Endothelial cell of umbilical vein (primary cell): Measurements from ENCODE around the gene RPGR. TPM values are rescaled to one million over a fixed set of nuclear protein-coding genes. Genes with fewer than 3 reads are reported as not detected.

Experiments
- polyA plus RNA-seq, 4 experiments: library from polyadenylated mRNA; depleted of rRNA in 3 of 4; stranded (reverse) in 3 of 4; unstranded in 1 of 4; fragments of >200 nt; gene quantifications; 2 replicates each; pipeline versions ENCODE4 v1.2.1 to v1.2.3, GENCODE V29; 2011 to 2012; ENCODE audit warnings: missing spikeins in 1 of 4
- small RNA-seq: library from RNA; depleted of rRNA; stranded (forward); fragments of <200 nt; gene quantifications from one replicate; pipeline ENCODE3, GENCODE V24; 2012; ENCODE audit warnings: low replicate concordance, low read depth; ENCODE audit not compliant: insufficient read depth, insufficient read length
- total RNA-seq: library from RNA; stranded (reverse); gene quantifications from 2 replicates; pipeline ENCODE4 v1.2.3, GENCODE V29; 2021

The RPGR gene
- total and polyA plus RNA-seq, 2 donors (not counting 3 experiments of a cell fraction or from before 2014, with no cell fraction given), result 2.7 to 24.0 TPM

Small RNA genes lying within 50 kb of the gene (small RNA-seq; reads per million reads assigned to genes)
- gene RF00322, result not detected

Other genes with a start within 250 kb of the RPGR start
- 104 and 126 TPM in 2 replicates for gene SRPX, start 106.6 kb downstream of the RPGR start, total RNA-seq
- gene SRPX, start 106.6 kb downstream of the RPGR start, polyA plus RNA-seq, result 107 and 140 TPM in 2 replicates
- gene OTC, start 25.1 kb upstream of the RPGR start, total RNA-seq, result not detected in 2 replicates
- gene OTC, start 25.1 kb upstream of the RPGR start, polyA plus RNA-seq, result not detected in 2 replicates
- 4.2 and 5.2 TPM in 2 replicates for gene TSPAN7, start 234.0 kb upstream of the RPGR start, total RNA-seq
- gene TSPAN7, start 234.0 kb upstream of the RPGR start, polyA plus RNA-seq, result 2.7 and 3.2 TPM in 2 replicates